Panc1 (cell line): ENCODE data around the gene WNK1. TPM values are rescaled to one million over a fixed set of nuclear protein-coding genes. Genes with fewer than 3 reads are reported as not detected.

Experiments used
- ATAC-seq: fragments of 200-7000 bp; cut with Tn5 transposase; 2 replicates; pipeline ENCODE4 v1.9.1; 2020; ENCODE audit warnings: mild to moderate bottlenecking, moderate library complexity
- BruUV-seq: library from RNA; stranded (reverse); fragments of 400-500 nt; replicated peaks from 2 replicates; lab custom pipeline; 2021; lab: Mats Ljungman, UMichigan
- CTCF ChIA-PET: fragments of 300-600 bp; sonication (Branson Sonifier 250); formaldehyde crosslinking; loops from one replicate; lab custom pipeline; 2022; ENCODE audit warnings: antibody characterized with exemption; lab: Charles Lee
- POLR2A ChIA-PET: fragments of 300-600 bp; sonication (Branson Sonifier 250); formaldehyde crosslinking; loops from one replicate; lab custom pipeline; 2022; ENCODE audit warnings: antibody characterized with exemption; lab: Charles Lee
- DNase-seq: peaks from one replicate; pipeline ENCODE4 v3.0.0-alpha.2; 2010; ENCODE audit warnings: low read depth, low spot score
- H3K27ac ChIP-seq: 2 replicates; pipeline ENCODE4 v1.5.1; 2011; ENCODE audit warnings: mild to moderate bottlenecking, low read length, inconsistent platforms
- H3K27me3 ChIP-seq: fragments of 200-500 bp; sonication (Bioruptor generic); 2 replicates; pipeline ENCODE4 v1.6.0; 2014; ENCODE audit warnings: low read length, inconsistent platforms; ENCODE audit not compliant: control insufficient read depth, insufficient read depth
- H3K36me3 ChIP-seq: fragments of 200-500 bp; sonication (Bioruptor generic); 2 replicates; pipeline ENCODE4 v1.5.1; 2014; ENCODE audit warnings: inconsistent platforms, mild to moderate bottlenecking, low read length, moderate library complexity; ENCODE audit not compliant: control insufficient read depth, insufficient read depth
- H3K4me1 ChIP-seq: 2 replicates; pipeline ENCODE4 v1.5.1; 2011; ENCODE audit warnings: inconsistent platforms, mild to moderate bottlenecking, low read length, moderate library complexity; ENCODE audit not compliant: control insufficient read depth, insufficient read depth
- H3K4me3 ChIP-seq, 2 experiments: 2 replicates each; pipeline ENCODE4 v1.5.1; 2011 to 2012; ENCODE audit warnings: low read depth in 2 of 2, low read length in 2 of 2, mild to moderate bottlenecking in 2 of 2, inconsistent platforms in 1 of 2, moderate library complexity in 1 of 2
- H3K9me3 ChIP-seq: fragments of 200-500 bp; sonication (Bioruptor generic); 2 replicates; pipeline ENCODE4 v1.5.1; 2014; ENCODE audit warnings: low read depth, mild to moderate bottlenecking, inconsistent platforms, low read length, moderate library complexity; ENCODE audit not compliant: control insufficient read depth, insufficient read depth
- CTCF ChIP-seq: fragments of 450-650 bp; IDR thresholded peaks from 2 replicates; pipeline ENCODE4 v1.5.1; 2017; ENCODE audit warnings: mild to moderate bottlenecking
- POLR2AphosphoS5 ChIP-seq: IDR thresholded peaks from 2 replicates; pipeline ENCODE4 v1.6.1; 2012; ENCODE audit warnings: mild to moderate bottlenecking, low read depth, low read length, moderate library complexity
- REST ChIP-seq, 2 experiments: IDR thresholded peaks; 2 replicates each; pipeline ENCODE4 v1.6.1; 2011 to 2012; ENCODE audit warnings: low read depth in 2 of 2, control low read depth in 1 of 2, low read length in 1 of 2, mild to moderate bottlenecking in 1 of 2, moderate library complexity in 1 of 2; ENCODE audit not compliant: insufficient read depth in 1 of 2
- SIN3A ChIP-seq: IDR thresholded peaks from 2 replicates; pipeline ENCODE4 v1.6.1; 2012; ENCODE audit warnings: low read depth, mild to moderate bottlenecking, low read length, moderate library complexity, borderline replicate concordance; ENCODE audit not compliant: insufficient read depth
- TCF7L2 ChIP-seq: IDR thresholded peaks from 2 replicates; pipeline ENCODE4 v1.6.1; 2011; ENCODE audit warnings: mild to moderate bottlenecking, low read depth, low read length, inconsistent platforms
- in situ Hi-C: cut with HindIII; loops from 2 replicates; pipeline ENCODE4 v1.10.0; 2016; ENCODE audit warnings: low sequenced_read_pairs, low pct_unique_long_range_greater_than_20kb
- intact Hi-C: fragments of 100-400 bp; cut with micrococcal nuclease; formaldehyde crosslinking; loops from one replicate; pipeline ENCODE4 v1.10.0; 2022; ENCODE audit not compliant: unreplicated experiment
- total RNA-seq: library from RNA; stranded (reverse); gene quantifications from one replicate; pipeline ENCODE4 v1.2.1, GENCODE V29; 2021; ENCODE audit not compliant: unreplicated experiment

Gene WNK1
- total RNA-seq, 1 experiment from 2014 or later = 181 TPM

GRCh38 chr12:915090-915489 is 162.7 kb downstream of the WNK1 start:
- POLR2A ChIA-PET = no interaction called here
- no peak overlapping the region for H3K4me3 ChIP-seq
- H3K9me3 ChIP-seq = no peaks in the 10 kb centered on the region
- in situ Hi-C loops = no loop called here
- no peak for ATAC-seq
- intact Hi-C loops = no loop called here
- peaks cover 13% of the 10 kb centered on the region for H3K36me3 ChIP-seq
- TF ChIP-seq REST (IDR thresholded peaks at IDR 0.05; ENCODE audit: insufficient read depth in 1 of 2, low read depth in 2 of 2, low read length in 1 of 2) = no peak
- TF ChIP-seq SIN3A = no peak
- no peak for TF ChIP-seq CTCF
- no peak for TF ChIP-seq TCF7L2
- TF ChIP-seq POLR2AphosphoS5 = no peak
- DNase-seq = no peak
- H3K4me1 ChIP-seq = no peaks in the 10 kb centered on the region; the same call in 1 of the 2 replicates
- CTCF ChIA-PET = no interaction called here
- no TSS peak for BruUV-seq
- no peaks in the 10 kb centered on the region for H3K27me3 ChIP-seq
- no peak overlapping the region for H3K27ac ChIP-seq

- Histone ChIP-seq H3K4me3 (no peak overlapping the region), H3K9me3 (no peaks in the 10 kb centered on the region), H3K27me3 (no peaks in the 10 kb centered on the region), H3K4me1 (no peaks in the 10 kb centered on the region; the same call in 1 of the 2 replicates), H3K27ac (no peak overlapping the region), H3K36me3 (peaks cover 7% of the 10 kb centered on the region)
- no peak for TF ChIP-seq TCF7L2
- ChIA-PET POLR2A (no interaction called here), CTCF (no interaction called here)
- intact Hi-C loops = no loop called here
- in situ Hi-C loops = no loop called here
- DNase-seq = no peak
- no peak for ATAC-seq
- no TSS peak for BruUV-seq
Observed at GRCh38 chr12:916240-916639, 163.9 kb downstream of the WNK1 start.

GRCh38 chr12:916712-917445 is 164.5 kb downstream of the WNK1 start:
- no peaks in the 10 kb centered on the region for H3K27me3 ChIP-seq
- CTCF ChIA-PET = interaction anchor here (0.6 kb wide), 1 partner anchor 623 kb away, joined by 3 read pairs; no protein-coding TSS in a partner anchor

More at GRCh38 chr12:916712-917445, 164.5 kb downstream of the WNK1 start:
- ATAC-seq (no peak), DNase-seq (no peak)
- TF ChIP-seq CTCF (no peak), POLR2AphosphoS5 (no peak), REST (IDR thresholded peaks at IDR 0.05; ENCODE audit: insufficient read depth in 1 of 2, low read depth in 2 of 2, low read length in 1 of 2) (no peak), SIN3A (no peak), TCF7L2 (no peak)
- H3K4me1 ChIP-seq = no peaks in the 10 kb centered on the region; the same call in 1 of the 2 replicates
- in situ Hi-C loops (no loop called here), intact Hi-C loops (no loop called here)
- no peak overlapping the region for H3K27ac ChIP-seq
- no peaks in the 10 kb centered on the region for H3K9me3 ChIP-seq
- no peak overlapping the region for H3K4me3 ChIP-seq
- BruUV-seq = no TSS peak
- peaks cover 4% of the 10 kb centered on the region for H3K36me3 ChIP-seq
- POLR2A ChIA-PET = no interaction called here
